HG03457 (cell line): ENCODE measurements around the gene DSC2.

Source experiments
- ATAC-seq: cut with Tn5 transposase; IDR thresholded peaks from one replicate; pipeline ENCODE4 v1.9.1; 2021; ENCODE audit warnings: moderate number of reproducible peaks; ENCODE audit not compliant: unreplicated experiment

Gene DSC2

DNA sequence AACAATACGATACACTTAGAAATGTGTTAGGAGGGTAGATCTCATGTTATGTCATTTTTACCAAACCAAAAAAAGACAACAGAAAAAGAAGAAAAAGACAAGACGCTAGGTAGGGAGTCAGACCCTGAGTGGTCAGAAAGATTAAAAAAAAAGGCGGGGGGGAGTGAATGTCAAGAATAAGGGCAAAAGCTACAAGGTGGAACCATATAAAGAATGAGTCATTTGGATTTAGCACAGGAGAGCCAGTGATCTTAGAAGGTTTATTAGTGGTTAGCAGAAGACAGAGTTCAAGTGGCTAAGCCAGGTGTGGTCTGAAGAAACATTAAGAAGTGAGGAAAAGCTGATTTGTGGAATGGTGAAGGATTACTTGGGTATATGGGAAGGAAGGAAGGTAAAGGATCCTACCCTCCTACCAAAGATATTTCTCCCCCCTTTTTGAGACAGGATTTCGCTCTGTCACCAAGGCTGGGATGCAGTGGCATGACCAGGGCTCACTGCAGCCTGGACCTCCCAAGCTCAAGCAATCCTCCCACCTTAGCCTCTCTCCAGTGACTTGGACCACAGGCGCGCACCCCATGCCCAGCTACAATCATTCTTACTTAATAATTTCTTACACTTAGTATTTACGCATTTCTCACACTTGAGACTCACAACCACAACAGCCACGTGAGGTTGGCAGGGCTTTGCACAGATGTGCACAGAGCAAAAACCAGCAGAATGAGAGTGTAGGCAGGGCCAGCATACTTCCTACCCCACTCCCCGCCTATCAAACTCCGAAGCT, 2.6 kb downstream of the DSC2 start:
- ATAC-seq = no peak

DNA sequence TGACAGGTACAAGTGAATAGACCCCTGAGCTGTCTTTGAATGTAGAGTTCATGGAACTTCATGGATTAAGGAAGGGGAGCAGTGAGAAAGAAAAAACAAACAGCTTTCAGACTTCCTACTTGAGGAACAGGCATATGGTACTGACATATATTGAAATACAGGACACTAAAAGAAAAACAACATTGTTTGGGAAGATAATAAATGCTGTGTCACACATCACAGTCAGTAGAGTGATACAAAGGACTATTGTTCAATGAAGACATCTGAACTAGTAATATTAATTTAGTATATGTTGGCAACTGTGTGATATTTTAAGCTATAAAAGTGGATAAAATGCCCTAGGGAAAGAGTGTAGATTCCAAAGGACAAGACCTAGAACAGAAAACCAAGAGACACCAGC, 3.3 kb downstream of the DSC2 start:
- ATAC-seq = no peak

DNA sequence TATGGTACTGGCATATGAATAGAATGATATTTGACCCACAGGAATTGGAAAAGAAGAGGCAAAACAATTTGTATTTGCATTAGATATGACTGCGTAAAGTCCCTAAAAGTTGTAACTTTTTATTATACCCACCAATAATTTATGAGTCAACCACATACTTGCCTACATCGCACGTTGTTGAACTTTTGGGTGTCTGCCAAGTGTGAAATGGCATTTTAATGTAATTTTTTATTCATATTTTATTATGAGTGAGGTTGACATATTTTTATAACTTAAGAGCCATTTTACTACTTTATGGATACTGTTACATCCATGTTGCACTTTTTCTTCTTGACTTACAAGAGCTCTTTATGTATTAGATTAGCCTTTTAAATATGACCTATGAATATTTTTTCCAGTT, 4.6 kb downstream of the DSC2 start:
- ATAC-seq = no peak

DNA sequence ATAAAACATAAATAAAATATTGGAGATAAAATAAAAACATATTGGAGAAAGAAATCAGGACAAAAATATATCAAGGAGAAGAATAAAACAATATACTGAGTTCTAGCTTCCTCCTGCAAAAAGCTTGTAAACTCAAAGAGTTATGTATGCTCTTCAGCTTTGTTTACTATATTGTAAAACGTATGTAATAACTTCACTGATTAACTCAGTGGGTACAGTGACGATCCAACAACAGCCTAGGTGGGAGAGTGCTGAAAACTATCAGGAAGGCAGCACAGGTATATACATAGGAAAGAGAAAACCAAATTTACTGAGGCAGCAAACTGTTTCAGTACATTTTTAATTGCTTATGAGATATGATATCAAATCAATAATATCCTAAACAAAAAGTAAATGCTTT, 8.3 kb downstream of the DSC2 start:
- no peak for ATAC-seq

DNA sequence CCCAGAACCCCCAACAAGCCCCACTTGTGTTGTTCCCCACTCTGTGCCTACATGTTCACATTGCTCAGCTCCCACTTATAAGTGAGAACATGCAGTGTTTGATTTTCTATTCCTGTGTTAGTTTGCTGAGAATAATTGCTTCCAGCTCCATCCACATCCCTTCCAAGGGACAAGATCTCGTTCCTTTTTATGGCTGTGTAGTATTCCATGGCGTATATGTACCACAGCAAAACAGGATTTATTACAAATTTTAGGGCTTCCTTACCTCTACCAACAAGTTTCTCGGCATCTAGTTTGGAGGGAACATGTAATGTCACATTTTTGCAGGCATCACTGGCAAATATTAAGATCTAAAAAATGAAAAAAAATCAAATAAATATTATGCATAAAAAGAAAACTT, 8.9 kb downstream of the DSC2 start:
- no peak for ATAC-seq

DNA sequence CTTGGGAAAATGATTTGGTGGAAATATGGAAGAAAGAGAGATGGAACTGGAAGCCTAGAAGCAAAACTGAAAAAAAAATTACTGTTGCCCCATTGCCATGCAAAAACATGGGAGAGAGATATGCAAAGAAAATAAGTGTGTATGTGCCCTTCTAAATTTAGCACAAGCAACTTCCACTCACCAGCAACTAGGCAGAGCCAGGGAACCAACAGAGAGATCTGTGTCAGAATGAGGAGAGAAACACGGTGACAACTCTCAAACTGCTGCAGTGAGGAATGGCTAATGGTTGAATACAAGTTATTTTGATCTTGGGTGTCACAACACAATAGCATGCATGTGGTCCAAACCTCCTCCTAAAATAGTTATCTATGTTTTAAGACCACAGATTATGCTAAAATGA, 10.9 kb downstream of the DSC2 start:
- ATAC-seq = no peak

DNA sequence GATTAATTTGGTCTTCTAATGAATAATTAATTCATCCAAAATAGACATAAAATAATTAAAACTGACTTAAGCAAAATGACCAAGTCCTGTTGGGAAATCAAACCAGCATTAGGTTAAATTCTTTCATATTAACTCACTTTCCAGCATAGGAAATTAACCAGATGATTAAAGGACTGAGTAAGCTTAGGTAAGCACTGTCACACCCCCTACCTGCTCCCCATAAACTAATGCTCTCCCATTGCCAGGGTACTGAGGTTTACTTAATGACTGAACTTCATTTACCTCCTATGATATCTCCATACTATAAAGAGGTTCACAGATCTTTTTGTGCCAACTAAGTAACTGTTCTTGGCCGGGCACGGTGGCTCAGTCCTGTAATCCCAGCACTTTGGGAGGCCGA, 13.7 kb downstream of the DSC2 start:
- ATAC-seq = no peak

DNA sequence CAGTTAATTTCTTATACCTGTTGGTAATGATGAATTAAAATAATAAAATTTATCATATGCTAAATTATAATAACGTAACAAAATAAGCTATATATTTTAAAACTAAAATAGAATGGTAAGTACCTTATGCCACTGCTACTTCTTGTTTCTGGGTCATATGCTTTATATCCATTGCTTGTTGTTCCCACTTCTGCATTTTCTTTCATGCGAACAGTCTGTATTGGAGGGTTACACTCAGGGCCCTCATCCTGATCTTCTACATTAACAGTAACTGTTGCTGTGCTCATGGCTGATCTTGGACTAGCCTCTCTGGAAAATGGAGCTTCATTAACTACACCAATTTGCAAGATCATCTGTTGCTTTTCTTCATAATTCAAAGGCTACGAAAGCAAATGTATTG, 22.2 kb downstream of the DSC2 start:
- ATAC-seq = no peak

DNA sequence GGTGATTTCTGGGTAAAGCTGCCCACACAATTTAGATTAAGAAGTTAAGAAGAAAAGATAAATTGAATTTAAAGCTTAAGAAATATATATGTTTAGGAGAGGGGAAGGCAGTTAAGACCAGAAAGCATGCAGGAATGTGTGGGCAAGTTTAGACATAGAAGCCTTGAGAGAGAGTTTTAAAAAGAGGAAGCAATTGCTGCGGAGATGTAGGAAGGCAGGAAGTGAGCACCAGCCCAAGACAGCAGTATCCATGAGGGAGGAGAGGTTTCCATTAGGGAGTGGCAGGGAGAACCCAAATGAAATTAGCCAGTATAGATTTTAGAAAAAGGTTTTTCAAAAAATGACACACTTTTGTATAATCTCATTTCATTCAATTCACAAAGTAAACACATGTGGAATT, 24.3 kb downstream of the DSC2 start:
- ATAC-seq = no peak

DNA sequence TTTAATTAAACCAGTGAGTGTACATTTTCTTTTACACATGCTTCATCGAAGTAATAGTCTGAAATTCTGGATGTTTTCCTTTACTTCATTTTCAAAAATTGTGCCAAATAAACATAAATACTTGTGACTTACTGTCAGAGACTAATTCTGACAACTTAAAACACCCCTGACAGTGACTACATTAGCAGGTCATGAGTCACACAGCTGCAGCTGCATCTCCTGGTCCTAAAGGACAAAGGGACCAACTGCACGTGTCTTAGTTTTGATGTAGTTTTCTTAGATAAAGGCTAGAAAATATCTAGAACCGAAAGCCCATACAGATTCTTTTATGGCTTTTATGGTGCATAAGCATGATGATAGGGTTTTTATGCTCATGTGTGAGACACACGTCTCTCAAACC, 30.0 kb downstream of the DSC2 start:
- ATAC-seq = no peak

DNA sequence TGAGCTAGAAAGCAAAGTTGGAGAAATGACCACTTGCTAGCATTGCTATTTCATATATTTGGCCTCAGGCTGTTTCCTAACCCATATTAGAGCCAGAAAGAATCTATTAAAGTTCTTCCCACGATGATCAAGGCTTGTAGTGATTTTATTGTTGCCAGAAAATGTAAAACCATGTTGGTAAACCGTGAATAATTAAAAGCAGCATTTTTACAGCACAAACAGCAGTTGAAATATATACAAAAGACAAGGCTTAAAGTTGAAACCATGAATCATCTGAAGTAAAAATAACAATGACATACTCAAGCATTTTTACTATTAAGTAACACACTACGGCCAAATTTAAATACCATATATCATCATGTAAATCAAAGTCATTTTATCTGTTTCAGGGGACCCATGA, 32.0 kb downstream of the DSC2 start:
- ATAC-seq = no peak

DNA sequence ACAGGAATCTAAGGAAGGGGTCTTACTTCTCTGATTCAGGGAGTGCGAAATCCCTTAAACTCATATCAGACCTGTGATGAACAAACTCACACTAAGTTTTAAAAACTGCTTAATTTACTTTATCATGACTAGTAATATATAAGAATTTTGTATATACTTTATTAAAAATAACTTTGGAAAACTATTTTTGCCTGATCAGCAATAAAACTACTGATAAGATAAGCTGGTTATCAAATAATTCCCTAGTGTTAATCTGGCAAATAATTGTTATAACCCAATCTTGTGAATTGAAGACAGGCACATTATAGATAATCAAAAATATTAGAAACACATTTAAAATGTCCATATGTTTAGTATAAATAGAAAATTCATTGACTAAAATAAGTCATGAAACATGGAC, 36.0 kb downstream of the DSC2 start:
- no peak for ATAC-seq

DNA sequence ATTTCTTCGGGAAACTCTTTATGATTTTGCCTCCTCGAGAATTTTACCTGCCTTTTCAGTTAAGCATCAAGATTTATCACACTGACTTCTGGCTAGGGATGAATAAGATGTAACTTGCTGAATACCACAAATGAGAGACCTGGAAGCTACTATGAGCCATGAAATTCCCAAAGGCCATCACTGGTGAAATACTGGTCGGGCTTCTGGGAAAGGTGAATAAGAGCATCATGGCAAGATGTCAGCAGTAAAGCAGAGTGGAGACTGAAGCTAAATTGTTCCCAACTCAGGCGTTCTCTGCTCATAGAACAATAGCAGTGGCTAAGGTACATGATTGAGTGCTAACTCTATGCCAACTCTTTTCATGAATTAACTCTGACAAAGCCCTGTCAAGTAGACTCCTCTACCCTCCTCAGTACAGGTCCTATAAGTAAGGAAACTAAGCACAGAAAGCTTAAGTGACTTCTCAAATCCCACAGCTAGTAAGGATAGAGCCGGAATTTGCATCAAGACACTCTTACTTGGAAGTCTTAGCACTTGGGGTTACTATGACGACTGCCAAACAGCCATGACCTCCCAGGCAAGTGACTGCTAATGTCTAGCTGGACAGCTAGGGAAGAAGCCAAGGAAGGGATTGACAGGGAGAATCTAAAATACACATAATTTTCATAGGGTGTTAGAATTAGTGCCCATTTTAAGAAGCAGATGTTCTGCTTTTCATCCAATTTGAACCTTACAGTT, 37.0 kb downstream of the DSC2 start:
- no peak for ATAC-seq

DNA sequence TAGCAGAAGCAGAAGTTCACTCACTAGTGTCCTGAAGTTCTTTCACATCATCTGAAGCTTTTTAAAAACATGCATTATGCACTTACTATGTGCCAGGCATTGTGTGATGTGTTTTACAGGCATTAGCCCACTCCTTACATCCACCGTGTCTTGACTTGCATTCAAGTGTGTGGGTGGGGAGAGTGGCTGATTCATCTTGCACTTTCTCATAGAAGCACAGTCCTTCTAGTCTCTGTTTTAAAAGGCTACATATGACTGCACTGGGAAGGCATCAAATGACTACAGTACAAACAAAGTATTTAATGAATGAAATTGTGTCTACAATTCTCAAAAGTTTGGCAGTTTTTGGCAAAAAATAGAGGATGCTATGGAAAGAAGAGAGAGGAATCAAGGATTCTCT, 38.1 kb downstream of the DSC2 start:
- peak; percentile 61 for ATAC-seq

DNA sequence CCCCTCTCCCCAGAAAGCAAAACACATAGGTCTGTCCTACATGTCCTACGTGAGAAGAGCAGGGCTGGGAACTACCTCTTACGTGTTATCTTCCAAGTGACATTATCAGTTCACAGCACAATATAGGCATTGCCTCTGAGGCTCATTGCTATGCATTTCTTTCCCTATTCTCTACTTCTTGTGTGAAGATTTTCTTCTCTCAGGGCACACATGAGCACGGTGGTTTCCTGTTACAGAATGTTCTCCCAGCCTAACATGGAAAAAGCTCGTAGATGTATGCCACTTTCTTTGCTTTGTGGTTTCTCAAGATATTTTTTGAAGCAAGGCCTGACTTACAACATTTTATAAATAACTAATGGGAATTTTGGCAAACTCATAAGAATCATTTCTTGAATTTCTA, 40.3 kb downstream of the DSC2 start:
- no peak for ATAC-seq

DNA sequence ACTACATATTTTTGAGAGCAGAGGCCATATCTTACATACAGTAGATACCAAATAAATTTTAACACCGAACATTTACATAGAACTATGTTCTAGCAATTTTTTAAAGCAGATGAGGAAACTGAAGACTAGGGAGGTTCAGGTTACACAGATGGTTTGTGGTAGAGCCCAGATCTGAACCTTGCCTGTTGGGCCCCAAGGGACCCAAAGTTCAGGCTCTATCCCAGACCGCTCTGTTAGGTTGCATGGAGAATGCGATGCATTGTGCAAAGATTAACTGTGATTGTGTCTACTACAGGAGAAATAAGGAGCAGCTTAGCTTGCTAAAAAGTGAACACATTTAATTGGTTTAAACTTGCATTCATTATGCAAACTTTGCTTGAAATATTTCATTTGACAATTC, 43.3 kb downstream of the DSC2 start:
- no peak for ATAC-seq

DNA sequence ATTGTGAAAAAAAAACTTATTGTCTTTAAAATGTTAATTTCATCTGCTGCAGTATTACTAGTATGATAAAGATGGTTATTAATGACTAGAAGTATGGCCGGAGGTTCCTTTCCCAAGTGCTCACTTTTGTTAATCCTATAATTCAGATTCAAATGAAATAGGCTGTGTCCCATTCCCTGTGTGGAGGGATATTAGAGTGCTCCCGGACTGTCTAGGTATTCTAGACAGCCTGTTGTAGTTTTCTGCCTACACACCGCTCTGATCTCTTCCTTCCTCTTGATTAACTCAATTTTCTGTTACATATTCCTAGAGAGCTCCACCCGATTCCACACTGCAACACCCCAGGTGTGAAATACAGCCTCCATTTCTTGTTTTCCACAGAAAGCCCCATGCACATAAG, 44.3 kb downstream of the DSC2 start:
- no peak for ATAC-seq

DNA sequence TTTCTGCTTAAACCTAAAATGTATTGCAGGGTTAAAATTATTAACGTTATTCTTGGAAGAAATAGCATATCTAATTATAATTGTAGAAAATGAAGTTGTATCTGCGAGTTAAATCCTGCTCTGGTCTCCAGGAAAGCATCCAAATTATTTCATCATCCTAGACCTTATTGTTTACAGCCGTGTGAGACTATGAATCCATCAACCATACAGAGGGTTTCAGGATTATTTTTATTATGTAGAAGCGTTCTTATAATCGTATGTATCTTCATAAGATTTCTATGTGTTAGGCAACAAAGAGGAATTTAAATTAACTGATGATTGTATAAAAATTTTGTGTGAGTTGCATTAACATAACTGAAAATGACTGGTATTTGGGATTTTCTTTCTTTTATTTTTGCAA, 45.2 kb downstream of the DSC2 start:
- no peak for ATAC-seq

DNA sequence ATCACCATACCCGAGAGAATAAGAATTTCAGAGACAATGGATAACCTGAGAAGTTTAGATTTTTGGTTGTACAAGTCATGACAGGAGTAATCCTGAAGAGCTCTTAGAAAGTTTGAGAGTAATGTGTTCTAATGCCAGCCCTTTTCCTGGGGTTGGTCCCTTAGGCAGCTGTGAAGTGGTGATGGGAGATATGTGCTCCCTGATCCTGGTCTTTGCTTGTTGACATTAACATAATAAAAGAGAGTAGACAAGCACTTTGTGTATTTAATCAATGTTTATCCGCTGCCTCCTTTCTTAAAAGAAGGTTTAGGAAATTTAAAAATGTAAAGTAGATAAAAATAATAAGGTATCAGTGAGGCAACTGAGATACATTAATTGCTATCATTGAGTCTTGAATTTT, 45.9 kb downstream of the DSC2 start:
- ATAC-seq = no peak

DNA sequence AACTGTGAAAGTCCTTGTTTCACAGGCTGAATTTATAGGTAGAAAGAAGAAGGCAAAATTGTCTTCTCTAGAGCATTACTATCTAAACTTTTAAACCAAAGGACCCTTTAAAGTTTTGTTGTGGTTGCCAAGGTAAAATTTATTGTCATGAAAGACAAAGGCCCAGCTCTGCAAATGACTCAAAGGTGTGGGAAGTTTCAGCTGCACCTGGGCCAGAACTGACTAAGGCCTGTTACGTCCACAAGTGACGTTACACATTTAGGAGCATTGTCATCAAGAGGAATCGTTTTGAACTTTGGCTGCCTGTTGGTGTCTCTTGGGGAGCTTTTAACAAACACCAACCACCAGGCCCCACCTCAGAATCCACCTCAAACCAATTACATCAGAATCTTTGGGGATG, 51.6 kb downstream of the DSC2 start:
- no peak for ATAC-seq

DNA sequence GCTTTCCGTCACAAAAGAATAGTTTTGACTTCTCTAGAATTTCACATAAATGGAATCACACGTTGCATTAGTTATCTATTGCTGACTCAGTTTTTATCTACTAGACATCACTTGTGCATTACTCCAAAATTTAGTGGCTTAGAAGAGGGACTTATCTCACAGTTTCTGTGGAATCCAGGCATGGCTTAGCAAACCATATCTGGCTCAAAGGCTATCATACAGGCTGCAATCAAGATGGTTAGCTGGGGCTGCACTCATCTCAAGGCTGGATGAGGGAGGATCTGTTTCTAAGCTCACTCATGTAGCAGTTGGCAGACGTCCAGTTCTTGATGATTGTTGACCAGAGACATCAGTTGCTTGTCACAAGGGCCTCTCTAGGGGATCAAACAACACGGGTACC, 53.0 kb downstream of the DSC2 start:
- ATAC-seq = no peak

DNA sequence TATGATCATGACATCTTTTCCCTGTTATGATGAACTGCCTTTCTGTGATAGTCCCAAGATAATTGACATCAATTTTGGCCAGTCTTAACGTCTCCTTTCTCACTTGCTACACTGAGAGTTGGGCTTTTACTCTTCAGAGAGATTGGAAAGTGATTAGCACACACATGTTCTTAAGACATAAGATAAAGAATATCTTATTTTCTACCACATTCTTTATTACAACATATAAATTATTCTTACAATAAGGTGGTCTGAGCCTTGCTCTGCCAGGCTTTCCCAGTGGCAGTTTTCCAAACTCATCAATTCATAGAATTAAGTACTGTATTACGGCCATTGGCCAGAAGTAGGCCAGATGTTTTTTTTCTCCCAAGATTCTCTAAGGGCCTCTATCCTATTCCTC, 54.0 kb downstream of the DSC2 start:
- no peak for ATAC-seq

DNA sequence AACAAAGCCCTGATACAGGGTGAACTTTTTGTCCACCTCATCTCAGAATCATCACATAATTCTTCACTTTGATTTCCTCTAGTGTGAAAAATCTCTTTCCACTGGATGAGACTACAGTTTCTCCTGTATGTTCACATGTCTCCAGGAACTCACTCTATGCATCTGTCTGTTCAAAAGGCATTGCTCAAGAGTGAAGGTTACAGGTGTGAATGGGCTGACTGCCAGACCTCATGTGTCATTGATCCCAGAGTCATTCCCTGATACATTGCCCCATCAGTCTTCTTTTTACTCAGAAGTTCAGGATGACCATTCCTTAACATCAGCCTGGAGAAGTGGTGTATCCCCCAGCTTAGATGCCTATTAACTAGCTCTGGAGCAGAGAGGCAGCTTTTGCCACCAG, 55.3 kb downstream of the DSC2 start:
- ATAC-seq = no peak
